Measurements from ENCODE around the gene FAM9A. TPM values are rescaled to one million over a fixed set of nuclear protein-coding genes. Genes with fewer than 3 reads are reported as not detected.

Gene FAM9A
- total RNA-seq, 1 experiment from 2014 or later = not detected

DNA sequence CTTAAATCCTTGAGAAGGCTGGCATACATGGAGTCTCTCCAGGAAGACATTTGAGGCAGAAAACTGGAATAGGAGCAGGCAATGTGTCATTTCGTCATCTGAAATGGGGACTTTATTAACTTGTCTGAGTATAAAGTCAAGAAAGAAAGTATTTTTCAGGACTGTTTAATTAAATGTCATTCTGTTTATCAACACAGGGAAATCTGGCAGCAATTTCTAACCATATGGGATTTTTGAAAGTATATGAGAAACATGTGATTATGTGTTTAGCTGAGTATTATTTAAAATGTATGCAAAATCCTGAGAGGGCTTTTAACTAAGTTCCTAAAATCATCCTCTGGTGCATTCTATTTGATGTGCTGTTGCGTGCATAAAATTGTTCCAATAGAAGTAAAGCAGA is 3.9 kb upstream of the FAM9A start:
- H3K4me3 Mint-ChIP-seq = no peak overlapping the region
- H4K8ac ChIP-seq (replicated peaks; ENCODE audit: insufficient read length, low read depth, low read length) = no peak overlapping the region
- H3K27ac ChIP-seq (ENCODE audit: insufficient read length, low read depth, low read length) = no peak overlapping the region
- H3K4ac ChIP-seq (ENCODE audit: low read depth, low read length) = no peak overlapping the region
- no peak for DNase-seq
- H3K79me1 ChIP-seq (ENCODE audit: insufficient read depth, low read depth, low read length, poor library complexity, severe bottlenecking) = no peaks in the 10 kb centered on the region
- no peaks in the 10 kb centered on the region for H3K27me3 ChIP-seq (ENCODE audit: insufficient read depth, low read length)
- no CpG with 5 or more reads among the region's 2 CpGs for WGBS (ENCODE audit: extremely low coverage, insufficient read length, low lambda C conversion rate)
- TF ChIP-seq, protein P1, sequence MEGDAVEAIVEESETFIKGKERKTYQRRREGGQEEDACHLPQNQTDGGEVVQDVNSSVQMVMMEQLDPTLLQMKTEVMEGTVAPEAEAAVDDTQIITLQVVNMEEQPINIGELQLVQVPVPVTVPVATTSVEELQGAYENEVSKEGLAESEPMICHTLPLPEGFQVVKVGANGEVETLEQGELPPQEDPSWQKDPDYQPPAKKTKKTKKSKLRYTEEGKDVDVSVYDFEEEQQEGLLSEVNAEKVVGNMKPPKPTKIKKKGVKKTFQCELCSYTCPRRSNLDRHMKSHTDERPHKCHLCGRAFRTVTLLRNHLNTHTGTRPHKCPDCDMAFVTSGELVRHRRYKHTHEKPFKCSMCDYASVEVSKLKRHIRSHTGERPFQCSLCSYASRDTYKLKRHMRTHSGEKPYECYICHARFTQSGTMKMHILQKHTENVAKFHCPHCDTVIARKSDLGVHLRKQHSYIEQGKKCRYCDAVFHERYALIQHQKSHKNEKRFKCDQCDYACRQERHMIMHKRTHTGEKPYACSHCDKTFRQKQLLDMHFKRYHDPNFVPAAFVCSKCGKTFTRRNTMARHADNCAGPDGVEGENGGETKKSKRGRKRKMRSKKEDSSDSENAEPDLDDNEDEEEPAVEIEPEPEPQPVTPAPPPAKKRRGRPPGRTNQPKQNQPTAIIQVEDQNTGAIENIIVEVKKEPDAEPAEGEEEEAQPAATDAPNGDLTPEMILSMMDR (conservative IDR thresholded peaks at IDR 0.05) = no peak
- peaks cover 0 to 3% (median 0%) of the 10 kb centered on the region in 3 experiments; a peak in 2 of 7 replicates for H3K36me3 Mint-ChIP-seq (ENCODE audit: insufficient read depth in 1 of 3, low read depth in 3 of 3)
- no peaks in the 10 kb centered on the region for H3K4me1 ChIP-seq (ENCODE audit: insufficient read depth, low read length)
- H4K5ac ChIP-seq (ENCODE audit: insufficient read length, low read depth, low read length) = no peak overlapping the region
- no peaks in the 10 kb centered on the region for H3K79me2 ChIP-seq (ENCODE audit: insufficient read depth, low read length)
- no peaks in the 10 kb centered on the region for H3K4me1 Mint-ChIP-seq
- H3K23ac ChIP-seq (ENCODE audit: insufficient read length, low read depth, low read length) = no peak overlapping the region
- no peak overlapping the region for H3K9ac ChIP-seq (ENCODE audit: extremely low read depth, insufficient read length, low read length)
- H2BK20ac ChIP-seq (ENCODE audit: low read depth, low read length, poor library complexity, severe bottlenecking) = no peak overlapping the region
- H3K23me2 ChIP-seq (ENCODE audit: insufficient read length, low read depth, low read length, poor library complexity, severe bottlenecking) = no peaks in the 10 kb centered on the region
- peaks cover 1% of the 10 kb centered on the region; the same call in 1 of the 2 replicates for H3K27me3 Mint-ChIP-seq (ENCODE audit: low read depth)
- H3K9me3 ChIP-seq (ENCODE audit: control insufficient read depth, low read depth, low read length) = no peaks in the 10 kb centered on the region
- H3K9me3 Mint-ChIP-seq = peaks cover 2 to 25% of the 10 kb centered on the region in 2 experiments; a peak in 3 of 5 replicates
- no peak overlapping the region for H2BK5ac ChIP-seq (ENCODE audit: insufficient read length, low read length)
- no peak overlapping the region for H4K91ac ChIP-seq (ENCODE audit: insufficient read length, low read depth, low read length)
- no peak overlapping the region for H2BK120ac ChIP-seq (ENCODE audit: low read depth, low read length, poor library complexity, severe bottlenecking)
- H4K20me1 ChIP-seq (ENCODE audit: control insufficient read depth, insufficient read depth, insufficient read length) = no peaks in the 10 kb centered on the region
- H3K27ac Mint-ChIP-seq = no peak overlapping the region
- H2BK12ac ChIP-seq (ENCODE audit: insufficient read length, low read depth, low read length) = no peak overlapping the region
- no peak overlapping the region for H2AK5ac ChIP-seq (ENCODE audit: insufficient read length, low read length)
- no peak overlapping the region for H2BK15ac ChIP-seq (ENCODE audit: low read depth, low read length)
- H3T11ph ChIP-seq (ENCODE audit: low read length) = no peak overlapping the region
- no peak overlapping the region for H3K14ac ChIP-seq (ENCODE audit: insufficient read depth, low read length)
- H3K18ac ChIP-seq (ENCODE audit: insufficient read length, low read depth, low read length) = no peak overlapping the region
- no peak overlapping the region for H3K56ac ChIP-seq (ENCODE audit: insufficient read length, low read depth, low read length)
- H2AFZ ChIP-seq (ENCODE audit: low read length) = no peak overlapping the region
- no peak overlapping the region for H3K4me2 ChIP-seq (ENCODE audit: insufficient read depth, insufficient read length, low read length)
